ENCODE measurements around the gene TNNC1.

DNA sequence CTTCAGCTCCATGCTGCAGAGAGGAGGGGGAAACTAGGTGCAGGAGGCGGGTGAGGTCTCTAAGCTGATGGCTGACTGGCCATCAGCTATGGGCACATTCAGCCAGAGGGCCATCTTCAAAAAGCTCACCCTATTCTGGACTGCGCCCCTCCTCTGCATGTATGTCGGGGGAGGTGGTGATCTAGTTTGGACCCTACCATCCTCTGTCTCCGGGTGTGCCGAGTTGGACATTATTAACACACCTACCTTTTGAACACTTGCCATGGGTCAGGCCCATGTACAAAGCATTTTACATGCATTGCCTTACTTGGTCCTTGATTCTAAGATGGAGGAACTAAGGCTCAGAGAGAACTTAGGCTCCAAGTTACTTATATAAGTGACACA is 3.0 kb upstream of the TNNC1 start:
- TF ChIP-seq, protein P1, sequence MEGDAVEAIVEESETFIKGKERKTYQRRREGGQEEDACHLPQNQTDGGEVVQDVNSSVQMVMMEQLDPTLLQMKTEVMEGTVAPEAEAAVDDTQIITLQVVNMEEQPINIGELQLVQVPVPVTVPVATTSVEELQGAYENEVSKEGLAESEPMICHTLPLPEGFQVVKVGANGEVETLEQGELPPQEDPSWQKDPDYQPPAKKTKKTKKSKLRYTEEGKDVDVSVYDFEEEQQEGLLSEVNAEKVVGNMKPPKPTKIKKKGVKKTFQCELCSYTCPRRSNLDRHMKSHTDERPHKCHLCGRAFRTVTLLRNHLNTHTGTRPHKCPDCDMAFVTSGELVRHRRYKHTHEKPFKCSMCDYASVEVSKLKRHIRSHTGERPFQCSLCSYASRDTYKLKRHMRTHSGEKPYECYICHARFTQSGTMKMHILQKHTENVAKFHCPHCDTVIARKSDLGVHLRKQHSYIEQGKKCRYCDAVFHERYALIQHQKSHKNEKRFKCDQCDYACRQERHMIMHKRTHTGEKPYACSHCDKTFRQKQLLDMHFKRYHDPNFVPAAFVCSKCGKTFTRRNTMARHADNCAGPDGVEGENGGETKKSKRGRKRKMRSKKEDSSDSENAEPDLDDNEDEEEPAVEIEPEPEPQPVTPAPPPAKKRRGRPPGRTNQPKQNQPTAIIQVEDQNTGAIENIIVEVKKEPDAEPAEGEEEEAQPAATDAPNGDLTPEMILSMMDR (IDR thresholded peaks at IDR 0.05): no peak
- TF ChIP-seq GTF2I (CRISPR knock-in tag; conservative IDR thresholded peaks at IDR 0.05): no peak
- TF ChIP-seq JUN (CRISPR knock-in tag; IDR thresholded peaks at IDR 0.05): no peak
- TF ChIP-seq, protein P2, sequence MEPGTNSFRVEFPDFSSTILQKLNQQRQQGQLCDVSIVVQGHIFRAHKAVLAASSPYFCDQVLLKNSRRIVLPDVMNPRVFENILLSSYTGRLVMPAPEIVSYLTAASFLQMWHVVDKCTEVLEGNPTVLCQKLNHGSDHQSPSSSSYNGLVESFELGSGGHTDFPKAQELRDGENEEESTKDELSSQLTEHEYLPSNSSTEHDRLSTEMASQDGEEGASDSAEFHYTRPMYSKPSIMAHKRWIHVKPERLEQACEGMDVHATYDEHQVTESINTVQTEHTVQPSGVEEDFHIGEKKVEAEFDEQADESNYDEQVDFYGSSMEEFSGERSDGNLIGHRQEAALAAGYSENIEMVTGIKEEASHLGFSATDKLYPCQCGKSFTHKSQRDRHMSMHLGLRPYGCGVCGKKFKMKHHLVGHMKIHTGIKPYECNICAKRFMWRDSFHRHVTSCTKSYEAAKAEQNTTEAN (CRISPR knock-in tag; IDR thresholded peaks at IDR 0.05): no peak
- TF ChIP-seq NFE2L1 (CRISPR knock-in tag; IDR thresholded peaks at IDR 0.05): no peak

All from WTC11 (cell line).